HepG2 (cell line): ENCODE measurements around the gene TM9SF2. TPM values are rescaled to one million over a fixed set of nuclear protein-coding genes. Genes with fewer than 3 reads are reported as not detected.

Experiments used
- AFF4 ChIP-seq: sonication (generic); formaldehyde crosslinking; IDR thresholded peaks from 2 replicates; pipeline ENCODE4 v1.4.0; 2020; ENCODE audit warnings: missing genetic modification reagents
- BCL6 ChIP-seq: IDR thresholded peaks from 2 replicates; pipeline ENCODE4 v1.6.1; 2016; ENCODE audit warnings: missing genetic modification reagents, missing compliant biosample characterization
- FOXK2 ChIP-seq: fragments of 450-650 bp; IDR thresholded peaks from 2 replicates; pipeline ENCODE4 v1.6.1; 2016
- GABPB1 ChIP-seq: IDR thresholded peaks from 2 replicates; pipeline ENCODE4 v1.6.1; 2016; ENCODE audit warnings: mild to moderate bottlenecking, missing genetic modification reagents, moderate library complexity, missing compliant biosample characterization
- NR1H2 ChIP-seq: sonication (generic); formaldehyde crosslinking; IDR thresholded peaks from 2 replicates; pipeline ENCODE4 v1.8.1; 2022; ENCODE audit warnings: low read depth, missing genetic modification reagents, borderline replicate concordance
- PTBP1 ChIP-seq: fragments of 200-400 bp; formaldehyde crosslinking; IDR thresholded peaks from 2 replicates; pipeline ENCODE4 v1.6.1; 2018; ENCODE audit warnings: low read length, low read depth; ENCODE audit not compliant: poor library complexity, severe bottlenecking
- SALL2 ChIP-seq: sonication (generic); formaldehyde crosslinking; IDR thresholded peaks from 2 replicates; pipeline ENCODE4 v1.8.1; 2023; ENCODE audit warnings: mild to moderate bottlenecking, missing genetic modification reagents, inconsistent platforms
- YY1 ChIP-seq: IDR thresholded peaks from 2 replicates; pipeline ENCODE4 v1.6.1; 2011; ENCODE audit warnings: low read length, low read depth, moderate library complexity, mild to moderate bottlenecking; ENCODE audit not compliant: insufficient read depth, insufficient replicate concordance
- ZNF18 ChIP-seq: sonication (generic); formaldehyde crosslinking; IDR thresholded peaks from 2 replicates; pipeline ENCODE4 v1.8.0; 2022; ENCODE audit warnings: mild to moderate bottlenecking, missing genetic modification reagents; ENCODE audit not compliant: insufficient replicate concordance
- ZNF547 ChIP-seq: sonication (generic); formaldehyde crosslinking; IDR thresholded peaks from 2 replicates; pipeline ENCODE4 v1.5.1; 2020; ENCODE audit warnings: mild to moderate bottlenecking, missing genetic modification reagents
- ZNF691 ChIP-seq: sonication (generic); formaldehyde crosslinking; IDR thresholded peaks from 2 replicates; pipeline ENCODE4 v1.4.0; 2020; ENCODE audit warnings: missing genetic modification reagents, low read depth, mild to moderate bottlenecking, borderline replicate concordance
- ZNF776 ChIP-seq: sonication (generic); formaldehyde crosslinking; IDR thresholded peaks from 2 replicates; pipeline ENCODE4 v1.4.0; 2020; ENCODE audit warnings: mild to moderate bottlenecking, missing genetic modification reagents
- ZNF777 ChIP-seq: sonication (generic); formaldehyde crosslinking; IDR thresholded peaks from 2 replicates; pipeline ENCODE4 v1.4.0; 2020; ENCODE audit warnings: missing genetic modification reagents
- polyA plus RNA-seq, 8 experiments: library from polyadenylated mRNA; depleted of rRNA in 3 of 8; stranded (reverse) in 7 of 8; unstranded in 1 of 8; fragments of >200 nt; fragmentation: Illumina TruSeq in 4 of 8; extraction: Trizol in 4 of 8; gene quantifications; 2 replicates each; pipeline versions ENCODE4 v1.2.1 to v1.2.3, GENCODE V29; 2011 to 2016; ENCODE audit warnings: low read depth in 4 of 8, missing spikeins in 1 of 8, mixed read lengths in 1 of 8; ENCODE audit not compliant: insufficient read depth in 1 of 8
- total RNA-seq, 5 experiments: library from RNA; depleted of rRNA; stranded (reverse); fragments of >200 nt; fragmentation: Illumina TruSeq; extraction: Trizol; gene quantifications; 2 replicates each; pipeline ENCODE4 v1.2.3, GENCODE V29; 2016; ENCODE audit warnings: low read depth in 1 of 5
- TF ChIP-seq, protein P1 (sequence below): IDR thresholded peaks from 2 replicates; pipeline ENCODE4 v1.4.0; 2020; ENCODE audit warnings: mild to moderate bottlenecking, missing genetic modification reagents
- TF ChIP-seq, protein P2 (sequence below): sonication (generic); formaldehyde crosslinking; IDR thresholded peaks from 2 replicates; pipeline ENCODE4 v1.5.0; 2020; ENCODE audit warnings: mild to moderate bottlenecking, missing genetic modification reagents, borderline replicate concordance

Gene TM9SF2
- total and polyA plus RNA-seq, 2 of the 13 experiments (the other 11 are each of a cell fraction or from before 2014, with no cell fraction given), result 94.1 to 123 TPM

DNA sequence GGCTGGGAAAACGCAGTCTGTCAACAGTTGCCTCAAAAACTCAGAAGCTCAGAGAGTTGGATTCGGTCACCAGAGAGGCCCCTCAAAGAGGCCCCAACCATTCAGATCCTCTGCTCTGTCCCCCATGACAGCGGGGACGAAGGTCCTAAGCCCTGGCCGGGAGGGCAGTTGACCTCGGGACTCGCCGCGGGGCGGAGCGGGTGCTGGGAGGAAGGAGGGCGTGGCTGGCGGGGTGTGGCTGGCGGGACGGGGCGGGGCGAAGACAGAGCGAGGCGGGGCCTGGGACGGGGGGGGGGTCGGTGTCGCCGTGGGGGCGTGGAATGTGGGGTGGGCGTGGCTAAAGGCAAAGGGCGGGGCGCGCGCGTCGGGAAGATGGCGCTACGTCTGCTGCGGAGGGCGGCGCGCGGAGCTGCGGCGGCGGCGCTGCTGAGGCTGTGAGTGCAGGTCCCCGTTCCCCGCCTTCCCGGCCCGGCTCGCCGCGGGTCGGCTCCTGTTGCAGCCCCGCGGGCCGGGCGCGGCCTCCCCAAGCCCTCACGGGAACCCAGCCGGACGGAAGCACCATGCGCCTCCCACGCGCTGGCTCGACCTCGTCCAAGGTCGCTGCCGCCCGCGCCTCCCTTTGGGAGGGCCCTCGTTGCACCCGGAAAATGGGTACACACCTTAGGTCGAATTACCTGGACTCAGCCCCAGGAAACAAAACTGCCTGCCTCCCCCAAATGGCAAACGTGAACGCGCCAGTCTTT is 105.2 kb downstream of the TM9SF2 start, which contains the start of gene CLYBL (continued):
- peak; percentile 56 for TF ChIP-seq ZNF18 (CRISPR knock-in tag)
- peak; percentile 86; the same call in 1 of the 2 replicates for TF ChIP-seq ZNF776
- TF ChIP-seq FOXK2, result no peak
- TF ChIP-seq NR1H2 (CRISPR knock-in tag), result no peak
- TF ChIP-seq, protein P1, sequence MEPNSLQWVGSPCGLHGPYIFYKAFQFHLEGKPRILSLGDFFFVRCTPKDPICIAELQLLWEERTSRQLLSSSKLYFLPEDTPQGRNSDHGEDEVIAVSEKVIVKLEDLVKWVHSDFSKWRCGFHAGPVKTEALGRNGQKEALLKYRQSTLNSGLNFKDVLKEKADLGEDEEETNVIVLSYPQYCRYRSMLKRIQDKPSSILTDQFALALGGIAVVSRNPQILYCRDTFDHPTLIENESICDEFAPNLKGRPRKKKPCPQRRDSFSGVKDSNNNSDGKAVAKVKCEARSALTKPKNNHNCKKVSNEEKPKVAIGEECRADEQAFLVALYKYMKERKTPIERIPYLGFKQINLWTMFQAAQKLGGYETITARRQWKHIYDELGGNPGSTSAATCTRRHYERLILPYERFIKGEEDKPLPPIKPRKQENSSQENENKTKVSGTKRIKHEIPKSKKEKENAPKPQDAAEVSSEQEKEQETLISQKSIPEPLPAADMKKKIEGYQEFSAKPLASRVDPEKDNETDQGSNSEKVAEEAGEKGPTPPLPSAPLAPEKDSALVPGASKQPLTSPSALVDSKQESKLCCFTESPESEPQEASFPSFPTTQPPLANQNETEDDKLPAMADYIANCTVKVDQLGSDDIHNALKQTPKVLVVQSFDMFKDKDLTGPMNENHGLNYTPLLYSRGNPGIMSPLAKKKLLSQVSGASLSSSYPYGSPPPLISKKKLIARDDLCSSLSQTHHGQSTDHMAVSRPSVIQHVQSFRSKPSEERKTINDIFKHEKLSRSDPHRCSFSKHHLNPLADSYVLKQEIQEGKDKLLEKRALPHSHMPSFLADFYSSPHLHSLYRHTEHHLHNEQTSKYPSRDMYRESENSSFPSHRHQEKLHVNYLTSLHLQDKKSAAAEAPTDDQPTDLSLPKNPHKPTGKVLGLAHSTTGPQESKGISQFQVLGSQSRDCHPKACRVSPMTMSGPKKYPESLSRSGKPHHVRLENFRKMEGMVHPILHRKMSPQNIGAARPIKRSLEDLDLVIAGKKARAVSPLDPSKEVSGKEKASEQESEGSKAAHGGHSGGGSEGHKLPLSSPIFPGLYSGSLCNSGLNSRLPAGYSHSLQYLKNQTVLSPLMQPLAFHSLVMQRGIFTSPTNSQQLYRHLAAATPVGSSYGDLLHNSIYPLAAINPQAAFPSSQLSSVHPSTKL (CRISPR knock-in tag), result no peak; the same call in 1 of the 2 replicates
- TF ChIP-seq, protein P2, sequence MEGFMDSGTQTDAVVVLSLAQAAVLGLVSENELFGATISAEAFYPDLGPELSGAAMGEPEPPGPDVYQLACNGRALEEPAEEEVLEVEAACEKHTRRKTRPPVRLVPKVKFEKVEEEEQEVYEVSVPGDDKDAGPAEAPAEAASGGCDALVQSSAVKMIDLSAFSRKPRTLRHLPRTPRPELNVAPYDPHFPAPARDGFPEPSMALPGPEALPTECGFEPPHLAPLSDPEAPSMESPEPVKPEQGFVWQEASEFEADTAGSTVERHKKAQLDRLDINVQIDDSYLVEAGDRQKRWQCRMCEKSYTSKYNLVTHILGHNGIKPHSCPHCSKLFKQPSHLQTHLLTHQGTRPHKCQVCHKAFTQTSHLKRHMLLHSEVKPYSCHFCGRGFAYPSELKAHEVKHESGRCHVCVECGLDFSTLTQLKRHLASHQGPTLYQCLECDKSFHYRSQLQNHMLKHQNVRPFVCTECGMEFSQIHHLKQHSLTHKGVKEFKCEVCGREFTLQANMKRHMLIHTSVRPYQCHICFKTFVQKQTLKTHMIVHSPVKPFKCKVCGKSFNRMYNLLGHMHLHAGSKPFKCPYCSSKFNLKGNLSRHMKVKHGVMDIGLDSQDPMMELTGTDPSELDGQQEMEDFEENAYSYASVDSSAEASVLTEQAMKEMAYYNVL, result peak; percentile 19; the same call in 1 of the 2 replicates
- peak; percentile 75; the same call in 1 of the 2 replicates for TF ChIP-seq GABPB1 (CRISPR knock-in tag)
- TF ChIP-seq ZNF691 (CRISPR knock-in tag), result no peak
- TF ChIP-seq PTBP1, result peak; percentile 43
- TF ChIP-seq SALL2 (CRISPR knock-in tag), result no peak; the same call in 1 of the 2 replicates
- TF ChIP-seq AFF4 (CRISPR knock-in tag), result no peak
- peak; percentile 78; the same call in 1 of the 2 replicates for TF ChIP-seq ZNF547 (CRISPR knock-in tag)
- no peak for TF ChIP-seq ZNF777 (CRISPR knock-in tag)
- 0 out of 2 replicates have a peak, but pooled peaks have one; percentile 17 for TF ChIP-seq BCL6 (CRISPR knock-in tag)
- TF ChIP-seq YY1, result peak; percentile 92
